ENCODE data around the gene DTYMK.

- TF ChIP-seq POLR2A (IDR thresholded peaks at IDR 0.05) (no peak), CTCF (IDR thresholded peaks at IDR 0.05) (no peak)
These were observed 328 bp downstream of the DTYMK start for GRCh38 chr2:241686324-241686649.

Data from testis (tissue), 2 donors.